ENCODE data around the gene SIT1. TPM values are rescaled to one million over a fixed set of nuclear protein-coding genes. Genes with fewer than 3 reads are reported as not detected.

Gene SIT1
- total and polyA plus RNA-seq, 8 donors, result 0.27 to 2.4 (median 0.55) TPM

- TF ChIP-seq, protein P1, sequence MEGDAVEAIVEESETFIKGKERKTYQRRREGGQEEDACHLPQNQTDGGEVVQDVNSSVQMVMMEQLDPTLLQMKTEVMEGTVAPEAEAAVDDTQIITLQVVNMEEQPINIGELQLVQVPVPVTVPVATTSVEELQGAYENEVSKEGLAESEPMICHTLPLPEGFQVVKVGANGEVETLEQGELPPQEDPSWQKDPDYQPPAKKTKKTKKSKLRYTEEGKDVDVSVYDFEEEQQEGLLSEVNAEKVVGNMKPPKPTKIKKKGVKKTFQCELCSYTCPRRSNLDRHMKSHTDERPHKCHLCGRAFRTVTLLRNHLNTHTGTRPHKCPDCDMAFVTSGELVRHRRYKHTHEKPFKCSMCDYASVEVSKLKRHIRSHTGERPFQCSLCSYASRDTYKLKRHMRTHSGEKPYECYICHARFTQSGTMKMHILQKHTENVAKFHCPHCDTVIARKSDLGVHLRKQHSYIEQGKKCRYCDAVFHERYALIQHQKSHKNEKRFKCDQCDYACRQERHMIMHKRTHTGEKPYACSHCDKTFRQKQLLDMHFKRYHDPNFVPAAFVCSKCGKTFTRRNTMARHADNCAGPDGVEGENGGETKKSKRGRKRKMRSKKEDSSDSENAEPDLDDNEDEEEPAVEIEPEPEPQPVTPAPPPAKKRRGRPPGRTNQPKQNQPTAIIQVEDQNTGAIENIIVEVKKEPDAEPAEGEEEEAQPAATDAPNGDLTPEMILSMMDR (IDR thresholded peaks at IDR 0.05), result no peak
- intact Hi-C loops (cut with DNase I), result no loop called here
- Histone ChIP-seq H3K4me3 (no peak overlapping the region), H3K36me3 (peaks cover 0 to 10% of the 10 kb centered on the region in 2 donors), H3K27ac (no peak overlapping the region), H3K27me3 (peaks cover 9 to 23% of the 10 kb centered on the region in 2 donors), H3K4me1 (peaks cover 6 to 15% of the 10 kb centered on the region in 2 donors), H3K9me3 (no peaks in the 10 kb centered on the region)
- DNase-seq (no peak), ATAC-seq (no peak)
These were observed 29.1 kb upstream of the SIT1 start for GRCh38 chr9:35679766-35680330.

DNA sequence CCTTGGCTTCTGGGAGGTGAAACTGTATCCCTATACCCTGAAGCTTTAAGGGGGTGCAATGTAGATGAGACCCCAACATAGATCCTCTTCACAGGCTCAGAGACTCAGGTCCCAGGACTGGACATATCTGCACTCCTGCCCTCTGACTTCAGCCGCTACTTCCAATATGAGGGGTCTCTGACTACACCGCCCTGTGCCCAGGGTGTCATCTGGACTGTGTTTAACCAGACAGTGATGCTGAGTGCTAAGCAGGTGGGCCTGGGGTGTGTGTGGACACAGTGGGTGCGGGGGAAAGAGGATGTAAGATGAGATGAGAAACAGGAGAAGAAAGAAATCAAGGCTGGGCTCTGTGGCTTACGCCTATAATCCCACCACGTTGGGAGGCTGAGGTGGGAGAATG, 28.4 kb upstream of the SIT1 start:
- no peak for DNase-seq
- H3K36me3 ChIP-seq, result peaks cover 0 to 8% of the 10 kb centered on the region in 2 donors
- no peak overlapping the region for H3K4me3 ChIP-seq
- H3K4me1 ChIP-seq, result peaks cover 6 to 15% of the 10 kb centered on the region in 2 donors
- H3K27ac ChIP-seq, result no peak overlapping the region
- no peaks in the 10 kb centered on the region for H3K9me3 ChIP-seq
- TF ChIP-seq, protein P1 (IDR thresholded peaks at IDR 0.05), result no peak
- intact Hi-C loops (cut with DNase I), result no loop called here
- ATAC-seq, result no peak
- H3K27me3 ChIP-seq, result peaks cover 9 to 27% of the 10 kb centered on the region in 2 donors

- Histone ChIP-seq H3K27ac (no peak overlapping the region), H3K4me3 (peak overlapping the region; percentile 40 to 42)
These were observed 25.1 kb upstream of the SIT1 start for GRCh38 chr9:35675732-35676392.

GRCh38 chr9:35675204-35675603, 24.5 kb upstream of the SIT1 start:
- DNase-seq, result no peak
- H3K27ac ChIP-seq, result no peak overlapping the region
- intact Hi-C loops (cut with DNase I), result no loop called here
- ATAC-seq, result no peak
- H3K4me1 ChIP-seq, result peaks cover 6 to 12% of the 10 kb centered on the region in 2 donors
- TF ChIP-seq, protein P1 (IDR thresholded peaks at IDR 0.05), result no peak
- no peaks in the 10 kb centered on the region for H3K9me3 ChIP-seq
- peaks cover 9 to 30% of the 10 kb centered on the region in 2 donors for H3K27me3 ChIP-seq
- peak overlapping the region in 1 of 2 donors; percentile 40 for H3K4me3 ChIP-seq
- H3K36me3 ChIP-seq, result no peaks in the 10 kb centered on the region

More at GRCh38 chr9:35675732-35676392, 25.1 kb upstream of the SIT1 start:
- no peaks in the 10 kb centered on the region for H3K9me3 ChIP-seq
- peaks cover 6 to 12% of the 10 kb centered on the region in 2 donors for H3K4me1 ChIP-seq
- TF ChIP-seq, protein P1 (IDR thresholded peaks at IDR 0.05), result no peak
- H3K27me3 ChIP-seq, result peaks cover 9 to 30% of the 10 kb centered on the region in 2 donors
- intact Hi-C loops (cut with DNase I), result no loop called here
- DNase-seq (peak; percentile 48 to 88 (median 74)), ATAC-seq (peak; percentile 84)
- no peaks in the 10 kb centered on the region for H3K36me3 ChIP-seq

- H3K4me1 ChIP-seq, result peaks cover 6 to 12% of the 10 kb centered on the region in 2 donors
- H3K4me3 ChIP-seq, result no peak overlapping the region
- ATAC-seq (no peak), DNase-seq (no peak)
- no peak overlapping the region for H3K27ac ChIP-seq
- intact Hi-C loops (cut with DNase I), result no loop called here
- no peaks in the 10 kb centered on the region for H3K9me3 ChIP-seq
- TF ChIP-seq, protein P1 (IDR thresholded peaks at IDR 0.05), result no peak
- no peaks in the 10 kb centered on the region for H3K36me3 ChIP-seq
- peaks cover 9 to 30% of the 10 kb centered on the region in 2 donors for H3K27me3 ChIP-seq
These were observed 23.3 kb upstream of the SIT1 start for GRCh38 chr9:35674025-35674361.
